HepG2 (cell line): ENCODE results near the gene NFS1. TPM values are rescaled to one million over a fixed set of nuclear protein-coding genes. Genes with fewer than 3 reads are reported as not detected.
A peak's percentile ranks its signal among the peaks of the same experiment; 100 is the strongest.

Experiments used
- ARHGAP35 ChIP-seq: sonication (generic); formaldehyde crosslinking; IDR thresholded peaks from 2 replicates; pipeline ENCODE4 v1.9.0; 2022; ENCODE audit warnings: mild to moderate bottlenecking, inconsistent platforms, moderate library complexity, missing genetic modification reagents, borderline replicate concordance
- BORCS8-MEF2B ChIP-seq: sonication (generic); formaldehyde crosslinking; IDR thresholded peaks from 2 replicates; pipeline ENCODE4 v1.8.0; 2022; ENCODE audit warnings: mild to moderate bottlenecking, missing genetic modification reagents
- CEBPG ChIP-seq: IDR thresholded peaks from 2 replicates; pipeline ENCODE4 v1.6.1; 2016
- ETV6 ChIP-seq: sonication (generic); formaldehyde crosslinking; conservative IDR thresholded peaks from 2 replicates; pipeline ENCODE4 v1.4.0; 2020; ENCODE audit warnings: missing genetic modification reagents
- PAX8 ChIP-seq: sonication (generic); formaldehyde crosslinking; IDR thresholded peaks from 2 replicates; pipeline ENCODE4 v1.8.0; 2022; ENCODE audit warnings: mild to moderate bottlenecking, missing genetic modification reagents, borderline replicate concordance
- ZNF235 ChIP-seq: sonication (generic); formaldehyde crosslinking; IDR thresholded peaks from 2 replicates; pipeline ENCODE4 v1.8.1; 2023; ENCODE audit warnings: mild to moderate bottlenecking, missing genetic modification reagents, borderline replicate concordance
- polyA plus RNA-seq, 8 experiments: library from polyadenylated mRNA; depleted of rRNA in 3 of 8; stranded (reverse) in 7 of 8; unstranded in 1 of 8; fragments of >200 nt; fragmentation: Illumina TruSeq in 4 of 8; extraction: Trizol in 4 of 8; gene quantifications; 2 replicates each; pipeline versions ENCODE4 v1.2.1 to v1.2.3, GENCODE V29; 2011 to 2016; ENCODE audit warnings: low read depth in 4 of 8, missing spikeins in 1 of 8, mixed read lengths in 1 of 8; ENCODE audit not compliant: insufficient read depth in 1 of 8
- total RNA-seq, 5 experiments: library from RNA; depleted of rRNA; stranded (reverse); fragments of >200 nt; fragmentation: Illumina TruSeq; extraction: Trizol; gene quantifications; 2 replicates each; pipeline ENCODE4 v1.2.3, GENCODE V29; 2016; ENCODE audit warnings: low read depth in 1 of 5
- TF ChIP-seq, protein P1 (sequence below): sonication (generic); formaldehyde crosslinking; IDR thresholded peaks from 2 replicates; pipeline ENCODE4 v1.5.1; 2020; ENCODE audit warnings: mild to moderate bottlenecking, missing genetic modification reagents, borderline replicate concordance
- TF ChIP-seq, protein P2 (sequence below): sonication (generic); formaldehyde crosslinking; IDR thresholded peaks from 2 replicates; pipeline ENCODE4 v1.5.1; 2020; ENCODE audit warnings: mild to moderate bottlenecking, missing genetic modification reagents, borderline replicate concordance

Gene NFS1
- total and polyA plus RNA-seq, 2 of the 13 experiments (the other 11 are each of a cell fraction or from before 2014, with no cell fraction given): 65.9 to 88.1 TPM

DNA sequence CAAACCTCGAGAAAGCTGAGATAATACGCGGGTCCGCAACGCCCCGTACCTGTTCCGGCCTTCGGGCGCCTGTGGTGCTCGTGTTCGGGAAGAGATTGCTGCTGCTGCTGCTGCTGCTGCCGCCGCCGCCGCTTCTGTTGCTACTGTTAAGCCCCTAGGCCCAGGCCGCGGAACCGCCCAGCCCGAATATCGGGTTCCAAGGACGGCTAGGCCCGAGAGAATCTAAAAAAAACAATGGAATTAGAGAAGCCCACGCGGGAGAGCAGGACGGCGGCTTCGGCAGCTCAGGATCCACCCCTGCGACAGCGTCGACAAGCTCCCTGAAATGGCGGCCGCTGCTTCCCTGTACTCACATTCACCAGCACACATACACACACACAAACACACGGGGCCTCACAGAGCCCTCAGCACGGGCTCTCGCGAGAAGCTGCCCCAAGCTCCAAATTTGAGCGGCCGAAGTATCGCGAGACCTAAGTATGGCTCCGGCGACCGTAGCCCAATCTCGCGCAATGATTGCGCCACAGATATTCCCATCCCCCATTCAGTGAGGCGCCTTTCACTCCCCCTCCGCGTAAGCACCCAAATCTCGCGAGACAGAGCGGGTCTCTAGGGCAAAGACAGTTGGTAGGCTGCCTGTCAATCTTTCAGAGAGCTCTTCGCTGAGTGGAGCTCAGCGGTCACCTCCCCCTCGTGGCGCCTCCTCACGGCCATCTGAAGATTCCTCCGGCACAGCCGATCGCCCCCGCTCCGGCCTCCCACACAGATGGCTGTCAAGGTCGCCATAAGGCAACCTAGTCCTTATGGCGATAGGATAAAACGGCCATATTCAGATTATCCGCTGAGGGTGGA lies 43.0 kb upstream of the NFS1 start, which contains the start of gene RBM39 (continued):
- TF ChIP-seq, protein P1, sequence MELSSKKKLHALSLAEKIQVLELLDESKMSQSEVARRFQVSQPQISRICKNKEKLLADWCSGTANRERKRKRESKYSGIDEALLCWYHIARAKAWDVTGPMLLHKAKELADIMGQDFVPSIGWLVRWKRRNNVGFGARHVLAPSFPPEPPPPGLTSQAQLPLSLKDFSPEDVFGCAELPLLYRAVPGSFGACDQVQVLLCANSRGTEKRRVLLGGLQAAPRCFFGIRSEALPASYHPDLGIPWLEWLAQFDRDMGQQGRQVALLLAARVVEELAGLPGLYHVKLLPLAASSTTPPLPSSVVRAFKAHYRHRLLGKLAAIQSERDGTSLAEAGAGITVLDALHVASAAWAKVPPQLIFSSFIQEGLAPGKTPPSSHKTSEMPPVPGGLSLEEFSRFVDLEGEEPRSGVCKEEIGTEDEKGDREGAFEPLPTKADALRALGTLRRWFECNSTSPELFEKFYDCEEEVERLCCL (CRISPR knock-in tag): peak; percentile 49
- TF ChIP-seq ARHGAP35 (CRISPR knock-in tag): no peak; the same call in 1 of the 2 replicates
- TF ChIP-seq, protein P2, sequence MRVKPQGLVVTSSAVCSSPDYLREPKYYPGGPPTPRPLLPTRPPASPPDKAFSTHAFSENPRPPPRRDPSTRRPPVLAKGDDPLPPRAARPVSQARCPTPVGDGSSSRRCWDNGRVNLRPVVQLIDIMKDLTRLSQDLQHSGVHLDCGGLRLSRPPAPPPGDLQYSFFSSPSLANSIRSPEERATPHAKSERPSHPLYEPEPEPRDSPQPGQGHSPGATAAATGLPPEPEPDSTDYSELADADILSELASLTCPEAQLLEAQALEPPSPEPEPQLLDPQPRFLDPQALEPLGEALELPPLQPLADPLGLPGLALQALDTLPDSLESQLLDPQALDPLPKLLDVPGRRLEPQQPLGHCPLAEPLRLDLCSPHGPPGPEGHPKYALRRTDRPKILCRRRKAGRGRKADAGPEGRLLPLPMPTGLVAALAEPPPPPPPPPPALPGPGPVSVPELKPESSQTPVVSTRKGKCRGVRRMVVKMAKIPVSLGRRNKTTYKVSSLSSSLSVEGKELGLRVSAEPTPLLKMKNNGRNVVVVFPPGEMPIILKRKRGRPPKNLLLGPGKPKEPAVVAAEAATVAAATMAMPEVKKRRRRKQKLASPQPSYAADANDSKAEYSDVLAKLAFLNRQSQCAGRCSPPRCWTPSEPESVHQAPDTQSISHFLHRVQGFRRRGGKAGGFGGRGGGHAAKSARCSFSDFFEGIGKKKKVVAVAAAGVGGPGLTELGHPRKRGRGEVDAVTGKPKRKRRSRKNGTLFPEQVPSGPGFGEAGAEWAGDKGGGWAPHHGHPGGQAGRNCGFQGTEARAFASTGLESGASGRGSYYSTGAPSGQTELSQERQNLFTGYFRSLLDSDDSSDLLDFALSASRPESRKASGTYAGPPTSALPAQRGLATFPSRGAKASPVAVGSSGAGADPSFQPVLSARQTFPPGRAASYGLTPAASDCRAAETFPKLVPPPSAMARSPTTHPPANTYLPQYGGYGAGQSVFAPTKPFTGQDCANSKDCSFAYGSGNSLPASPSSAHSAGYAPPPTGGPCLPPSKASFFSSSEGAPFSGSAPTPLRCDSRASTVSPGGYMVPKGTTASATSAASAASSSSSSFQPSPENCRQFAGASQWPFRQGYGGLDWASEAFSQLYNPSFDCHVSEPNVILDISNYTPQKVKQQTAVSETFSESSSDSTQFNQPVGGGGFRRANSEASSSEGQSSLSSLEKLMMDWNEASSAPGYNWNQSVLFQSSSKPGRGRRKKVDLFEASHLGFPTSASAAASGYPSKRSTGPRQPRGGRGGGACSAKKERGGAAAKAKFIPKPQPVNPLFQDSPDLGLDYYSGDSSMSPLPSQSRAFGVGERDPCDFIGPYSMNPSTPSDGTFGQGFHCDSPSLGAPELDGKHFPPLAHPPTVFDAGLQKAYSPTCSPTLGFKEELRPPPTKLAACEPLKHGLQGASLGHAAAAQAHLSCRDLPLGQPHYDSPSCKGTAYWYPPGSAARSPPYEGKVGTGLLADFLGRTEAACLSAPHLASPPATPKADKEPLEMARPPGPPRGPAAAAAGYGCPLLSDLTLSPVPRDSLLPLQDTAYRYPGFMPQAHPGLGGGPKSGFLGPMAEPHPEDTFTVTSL (CRISPR knock-in tag): 0 out of 2 replicates have a peak, but pooled peaks have one; percentile 28
- peak; percentile 98 for TF ChIP-seq ETV6
- TF ChIP-seq ZNF235: peak; percentile 85; the same call in 1 of the 2 replicates
- TF ChIP-seq BORCS8-MEF2B (CRISPR knock-in tag): peak; percentile 96
- peak; percentile 99 for TF ChIP-seq PAX8
- TF ChIP-seq CEBPG (CRISPR knock-in tag): peak; percentile 100
